Coronary artery (tissue), 2 donors: Measurements from ENCODE around the gene CACNG8.

Experiments used
- DNase-seq: peaks from one replicate; pipeline ENCODE4 v3.0.0-alpha.2; 2017; ENCODE audit warnings: low spot score
- H3K27ac ChIP-seq, 2 donors: fragments of 200-600 bp; sonication (generic); one replicate each; pipeline ENCODE4 v1.5.1; 2016 to 2019
- H3K4me3 ChIP-seq: fragments of 200-600 bp; sonication (generic); 2 replicates; pipeline ENCODE4 v1.5.1; 2016; ENCODE audit warnings: mild to moderate bottlenecking, moderate library complexity
- CTCF ChIP-seq: fragments of 200-600 bp; sonication (generic); IDR thresholded peaks from one replicate; pipeline ENCODE4 v1.5.1; 2019; ENCODE audit warnings: antibody characterized with exemption

CACNG8 gene

GRCh38 chr19:53983457-53984289, 20.9 kb downstream of the CACNG8 start:
- no peak for DNase-seq
- no peak overlapping the region for H3K27ac ChIP-seq

GRCh38 chr19:53985863-53986262, 23.1 kb downstream of the CACNG8 start:
- no peak for DNase-seq
- TF ChIP-seq CTCF, result no peak
- Histone ChIP-seq H3K4me3 (no peak overlapping the region), H3K27ac (no peak overlapping the region)

More at GRCh38 chr19:53983457-53984289, 20.9 kb downstream of the CACNG8 start:
- no peak overlapping the region for H3K4me3 ChIP-seq
- no peak for TF ChIP-seq CTCF

GRCh38 chr19:53988981-53989380, 26.2 kb downstream of the CACNG8 start:
- H3K27ac ChIP-seq, result no peak overlapping the region
- no peak for TF ChIP-seq CTCF
- H3K4me3 ChIP-seq, result no peak overlapping the region
- no peak for DNase-seq

- no peak for TF ChIP-seq CTCF
- no peak for DNase-seq
- Histone ChIP-seq H3K27ac (no peak overlapping the region), H3K4me3 (no peak overlapping the region)
Observed at GRCh38 chr19:53989600-53990533, 27.1 kb downstream of the CACNG8 start.

GRCh38 chr19:53991224-53992113, 28.7 kb downstream of the CACNG8 start, which contains the start of gene CACNG6:
CACNG6 (plus strand) TSS chr19:53991637; CDS start chr19:53992878, 1,241 bp downstream.
- DNase-seq, result no peak
- H3K27ac ChIP-seq, result no peak within 1 kb of the TSS
- peak within 1 kb of the TSS; percentile 62 for H3K4me3 ChIP-seq
- no peak for TF ChIP-seq CTCF

- DNase-seq, result no peak
- no peak overlapping the region for H3K4me3 ChIP-seq
- H3K27ac ChIP-seq, result no peak overlapping the region
- no peak for TF ChIP-seq CTCF
Observed at GRCh38 chr19:53992211-53992610, 29.5 kb downstream of the CACNG8 start.
